HG02678 (cell line): ENCODE data around the gene LOXL1.
A peak's percentile ranks its signal among the peaks of the same experiment; 100 is the strongest.

Experiments
- ATAC-seq: cut with Tn5 transposase; IDR thresholded peaks from one replicate; pipeline ENCODE4 v1.9.1; 2021; ENCODE audit warnings: mild to moderate bottlenecking, moderate library complexity; ENCODE audit not compliant: unreplicated experiment

Gene LOXL1

DNA sequence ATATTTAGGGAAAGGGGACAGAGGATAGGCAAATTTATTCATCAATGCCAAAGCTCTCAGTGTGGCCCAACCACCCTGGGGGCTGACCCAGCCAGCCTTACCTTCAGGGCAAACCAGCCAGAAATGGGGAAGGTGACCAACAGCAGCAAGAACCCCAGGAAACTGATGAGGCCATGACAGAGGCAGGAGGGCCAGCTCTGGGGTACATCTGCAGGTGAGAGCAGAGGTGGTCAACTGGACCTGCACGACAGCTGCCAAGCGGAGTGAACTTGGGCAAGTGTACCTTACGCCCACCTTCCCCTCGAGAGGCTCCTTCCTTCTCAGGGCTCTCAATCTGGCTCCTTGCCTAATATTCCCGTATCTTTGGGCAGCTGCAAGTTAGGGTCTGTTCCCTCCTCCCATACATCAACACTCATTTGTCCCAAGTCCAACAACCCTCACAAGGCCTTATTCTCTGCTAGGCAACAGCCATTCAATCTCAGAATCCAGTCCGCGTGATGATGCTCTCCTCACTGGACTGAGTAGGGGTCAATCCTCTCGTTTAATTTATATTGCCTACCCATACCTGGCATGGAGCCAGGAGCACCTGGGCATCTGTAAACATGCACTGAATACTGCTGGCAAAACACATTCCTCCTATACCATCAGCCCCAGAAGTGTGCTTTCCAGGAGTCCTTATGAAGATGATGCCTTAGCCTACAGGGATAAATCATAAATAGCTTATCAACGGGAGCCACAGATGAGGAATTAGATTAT, 64.2 kb downstream of the LOXL1 start:
- ATAC-seq, result no peak

DNA sequence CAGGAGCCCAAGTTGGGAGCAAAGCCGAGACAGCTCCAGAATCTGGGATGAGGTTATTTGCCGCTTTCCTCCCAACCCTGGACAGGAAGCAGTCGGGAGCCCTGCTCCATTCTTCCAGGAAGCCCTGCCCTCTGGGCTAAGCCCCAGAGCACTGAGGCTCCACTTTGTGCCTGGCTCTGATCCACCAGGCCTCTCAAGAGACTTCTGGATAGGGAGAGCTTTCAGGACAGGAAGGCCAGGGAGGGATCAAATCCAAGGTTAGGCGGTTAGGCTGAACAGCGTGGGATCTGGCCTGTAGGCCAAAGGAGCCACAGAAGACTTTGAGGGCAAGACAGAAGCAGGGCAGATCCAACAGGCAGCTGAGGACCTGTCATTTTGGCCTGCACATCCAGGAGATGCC, 65.0 kb downstream of the LOXL1 start:
- ATAC-seq, result no peak

DNA sequence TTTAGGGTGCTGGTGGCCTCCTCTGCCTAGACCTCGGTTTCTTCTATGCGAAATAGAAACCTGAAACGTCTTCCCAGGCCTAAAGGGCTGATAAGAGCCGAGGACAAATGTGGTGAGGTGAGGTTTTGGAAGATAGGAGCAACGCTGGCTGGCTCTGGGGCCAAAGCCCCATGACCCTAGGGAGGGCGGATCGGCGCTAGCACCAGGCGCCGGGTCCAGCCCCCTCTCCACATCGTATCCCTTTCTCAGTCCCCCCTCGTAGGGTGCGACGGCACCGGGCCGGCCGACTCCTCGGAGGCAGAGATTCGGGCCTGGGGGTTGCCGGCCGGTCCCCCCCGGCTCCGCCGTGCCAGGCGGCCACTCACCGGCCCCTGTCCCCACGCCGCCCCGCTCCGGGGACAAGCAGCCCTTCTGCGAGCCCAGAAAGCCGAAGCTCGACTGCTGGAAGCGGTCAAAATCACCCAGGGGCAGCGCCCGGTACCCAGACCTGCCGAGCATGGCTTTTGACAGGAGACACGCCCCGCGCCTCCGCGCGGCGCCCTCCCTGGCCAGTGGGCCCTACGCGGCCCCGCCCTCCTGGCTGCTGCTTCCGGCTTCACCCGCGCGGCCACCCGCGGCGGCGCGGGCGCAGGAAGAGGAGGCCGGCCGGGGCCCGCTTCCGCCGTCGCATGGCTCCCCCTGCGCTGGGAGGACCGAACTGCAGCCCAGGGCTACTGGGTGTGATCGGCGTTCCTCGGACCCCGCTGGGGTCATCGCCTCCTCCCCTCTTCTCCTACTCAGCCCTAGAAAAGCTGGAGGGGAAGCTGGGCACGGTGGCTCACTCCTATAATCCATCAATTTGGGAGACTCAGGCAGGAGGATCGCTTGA, 65.7 kb downstream of the LOXL1 start, which contains the start of gene STOML1:
Gene STOML1 (minus strand): TSS at position 570 of the 868 bp plus-strand sequence. CDS start 72 bp downstream, at position 498.
- ATAC-seq, result peak; percentile 78

DNA sequence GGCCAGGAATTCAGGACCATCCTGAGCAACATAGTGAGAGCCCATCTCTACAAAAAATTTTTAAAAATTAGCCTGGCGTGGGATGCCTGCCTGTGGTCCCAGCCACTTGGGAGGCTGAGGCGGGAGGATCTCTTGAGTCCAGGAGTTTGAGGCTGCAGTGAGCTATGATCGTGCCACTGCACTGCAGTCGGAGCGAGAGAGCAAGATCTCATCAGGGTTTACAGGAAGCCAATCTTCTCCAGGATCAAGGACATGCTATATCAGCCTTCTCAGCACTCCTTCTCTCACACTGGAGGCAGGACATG, 66.3 kb downstream of the LOXL1 start:
- no peak for ATAC-seq

DNA sequence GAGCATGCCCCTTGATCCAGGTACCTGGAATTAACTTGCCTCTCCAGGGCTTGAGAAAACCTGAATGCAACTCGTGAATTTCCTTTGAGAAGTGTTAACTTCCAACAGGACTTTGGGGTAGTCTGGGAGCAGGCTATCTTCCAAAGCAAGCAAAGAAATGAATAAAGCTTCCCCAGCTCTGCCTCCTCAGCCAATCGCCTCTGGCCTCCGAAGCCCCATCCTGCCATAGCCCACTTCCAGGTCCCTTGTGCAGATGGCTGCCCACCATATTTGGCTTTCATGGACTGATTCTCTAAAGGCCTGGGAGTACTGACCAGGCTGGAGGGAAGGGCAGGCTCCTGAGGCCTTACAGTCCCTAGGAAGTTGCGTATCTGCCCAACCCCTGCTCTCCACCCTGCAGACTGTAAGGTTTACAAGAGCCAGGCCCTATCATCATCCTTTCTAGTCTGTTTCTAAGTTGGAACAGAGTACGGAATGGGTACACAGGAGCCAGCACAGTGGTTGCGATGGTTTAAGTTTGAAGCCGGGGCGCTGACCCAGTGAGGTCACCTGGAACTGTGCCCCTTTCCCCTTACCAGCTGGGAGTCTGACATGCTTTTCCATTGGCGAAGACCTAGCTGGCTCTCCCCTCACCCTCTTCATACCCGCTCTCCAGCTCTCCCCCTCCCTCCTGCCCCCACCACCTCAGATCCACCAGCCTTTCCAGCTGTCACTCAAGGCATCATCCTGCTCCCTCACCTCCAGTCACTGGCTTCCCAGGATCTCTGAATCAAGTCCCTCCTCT, 67.1 kb downstream of the LOXL1 start:
- ATAC-seq, result no peak

DNA sequence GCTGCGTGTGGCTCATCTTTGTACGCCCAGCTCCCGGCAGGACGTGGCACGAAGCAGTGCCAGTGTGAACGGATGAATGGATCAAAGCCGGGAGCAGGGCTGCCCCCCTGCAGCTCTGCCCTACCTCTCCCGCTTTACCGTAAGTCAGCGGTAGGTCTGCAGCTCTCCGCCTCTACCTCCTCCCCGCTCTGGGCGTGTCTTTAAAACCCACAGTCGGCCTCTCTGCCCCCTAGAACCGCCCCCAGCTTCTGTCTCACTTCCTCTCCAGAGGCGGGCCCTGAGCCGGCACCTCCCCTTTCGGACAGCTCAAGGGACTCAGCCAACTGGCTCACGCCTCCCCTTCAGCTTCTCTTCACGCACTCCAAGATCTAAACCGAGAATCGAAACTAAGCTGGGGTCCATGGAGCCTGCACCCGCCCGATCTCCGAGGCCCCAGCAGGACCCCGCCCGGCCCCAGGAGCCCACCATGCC, 68.2 kb downstream of the LOXL1 start, which contains the start of gene PML:
Gene PML (plus strand): TSS at position 304 of the 471 bp plus-strand sequence. CDS start 97 bp downstream, at position 401.
- peak; percentile 76 for ATAC-seq

DNA sequence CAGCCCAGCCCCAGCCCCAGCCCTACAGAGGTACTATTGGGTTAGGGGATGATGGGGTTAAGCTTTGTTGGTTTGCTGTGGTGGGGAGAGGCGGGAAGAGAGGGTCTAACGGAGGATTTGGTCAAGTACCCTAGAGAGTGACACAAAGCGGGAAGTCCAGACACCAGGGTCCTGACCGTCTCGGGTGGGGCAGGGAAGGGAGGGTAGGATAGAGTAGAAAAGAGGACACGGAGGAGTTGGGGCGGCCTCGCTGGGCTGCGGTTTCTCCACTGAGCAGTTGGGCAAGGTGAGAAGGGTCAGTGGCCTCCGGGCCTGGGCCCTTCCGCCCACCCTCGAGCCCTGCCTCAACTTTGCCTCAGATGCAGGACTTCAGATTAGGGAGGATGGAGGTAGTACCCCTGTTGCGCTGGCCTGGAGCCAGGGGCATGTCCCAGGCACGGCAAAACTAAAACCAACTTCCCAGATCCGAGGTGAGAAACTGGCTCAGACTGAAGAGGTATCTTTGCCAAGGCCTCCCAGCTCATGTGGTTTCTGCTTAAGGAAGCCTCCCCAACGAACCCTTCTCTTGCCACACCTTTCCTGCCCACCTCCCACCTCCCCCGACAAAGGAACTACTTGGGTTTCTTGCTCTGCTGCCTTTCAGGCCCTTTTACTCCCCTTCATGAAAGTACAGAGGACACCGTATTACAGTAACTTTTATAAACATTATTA, 68.8 kb downstream of the LOXL1 start:
- no peak for ATAC-seq

DNA sequence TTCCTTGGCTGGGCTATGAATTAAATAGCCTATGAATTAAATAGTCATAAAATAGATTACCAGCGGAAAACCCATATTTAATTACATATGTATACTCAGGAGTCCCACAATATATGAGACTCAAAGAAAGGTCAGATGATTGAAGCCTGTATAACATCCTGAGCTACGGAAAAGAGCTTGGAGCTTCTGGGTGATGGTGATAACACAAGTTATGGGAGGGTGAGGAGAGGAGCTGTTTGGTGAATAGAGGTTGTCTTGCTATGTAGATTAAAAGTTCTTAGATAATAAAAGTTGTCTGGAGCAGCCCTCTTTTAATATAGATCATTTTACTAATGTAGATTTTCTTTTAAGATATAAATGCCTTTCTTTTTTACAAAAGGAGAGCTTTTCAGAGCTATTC, 70.0 kb downstream of the LOXL1 start:
- ATAC-seq, result no peak

DNA sequence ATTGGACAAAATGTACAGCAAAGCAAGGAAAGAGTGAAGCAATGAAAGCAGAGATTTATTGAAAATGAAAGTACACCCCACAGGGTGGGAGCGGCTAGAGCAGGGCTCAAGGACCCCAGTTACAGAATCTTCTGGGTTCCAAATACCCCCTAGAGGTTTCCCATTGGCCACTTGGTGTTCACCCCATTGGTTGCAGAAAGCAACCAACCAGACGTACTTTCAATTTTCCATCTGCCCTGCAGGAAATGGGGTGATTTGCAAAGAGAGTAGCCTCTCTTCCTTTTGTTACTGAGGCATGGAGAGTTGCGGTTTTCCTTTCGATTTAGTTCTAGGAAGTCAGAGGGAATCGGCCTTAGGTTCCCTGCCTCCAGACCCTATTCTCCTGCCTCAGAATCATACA, 70.7 kb downstream of the LOXL1 start:
- ATAC-seq, result no peak

DNA sequence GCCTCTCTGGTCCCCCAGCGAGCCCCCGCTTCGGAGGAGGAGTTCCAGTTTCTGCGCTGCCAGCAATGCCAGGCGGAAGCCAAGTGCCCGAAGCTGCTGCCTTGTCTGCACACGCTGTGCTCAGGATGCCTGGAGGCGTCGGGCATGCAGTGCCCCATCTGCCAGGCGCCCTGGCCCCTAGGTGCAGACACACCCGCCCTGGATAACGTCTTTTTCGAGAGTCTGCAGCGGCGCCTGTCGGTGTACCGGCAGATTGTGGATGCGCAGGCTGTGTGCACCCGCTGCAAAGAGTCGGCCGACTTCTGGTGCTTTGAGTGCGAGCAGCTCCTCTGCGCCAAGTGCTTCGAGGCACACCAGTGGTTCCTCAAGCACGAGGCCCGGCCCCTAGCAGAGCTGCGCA, 71.7 kb downstream of the LOXL1 start:
- ATAC-seq, result no peak
